ENCODE data around the gene OVOL2.
"Not testable (repeated sequence)": the region's sequence is repeated elsewhere in the genome, so short reads cannot be mapped to it uniquely, and the experiment has no call there.

Gene OVOL2

GRCh38 chr20:18088841-18089240 is 31.1 kb upstream of the OVOL2 start:
- H3K27ac ChIP-seq (ENCODE audit: low read depth, low read length); H3K9me3 ChIP-seq (ENCODE audit: control insufficient read depth in 1 of 2, low read length in 2 of 2); H3K27me3 ChIP-seq (ENCODE audit: control insufficient read depth in 1 of 2, insufficient read depth in 2 of 2, low read length in 2 of 2); H3K4me1 ChIP-seq (ENCODE audit: control insufficient read depth in 1 of 2, insufficient read depth in 2 of 2, low read length in 2 of 2); H3K36me3 ChIP-seq (ENCODE audit: control insufficient read depth in 1 of 2, insufficient read depth in 2 of 2, low read length in 2 of 2); H3K4me3 ChIP-seq (ENCODE audit: low read depth in 1 of 2, low read length in 2 of 2); H3K9ac ChIP-seq (ENCODE audit: low read depth in 1 of 2, low read length in 2 of 2): not testable (repeated sequence)

DNA sequence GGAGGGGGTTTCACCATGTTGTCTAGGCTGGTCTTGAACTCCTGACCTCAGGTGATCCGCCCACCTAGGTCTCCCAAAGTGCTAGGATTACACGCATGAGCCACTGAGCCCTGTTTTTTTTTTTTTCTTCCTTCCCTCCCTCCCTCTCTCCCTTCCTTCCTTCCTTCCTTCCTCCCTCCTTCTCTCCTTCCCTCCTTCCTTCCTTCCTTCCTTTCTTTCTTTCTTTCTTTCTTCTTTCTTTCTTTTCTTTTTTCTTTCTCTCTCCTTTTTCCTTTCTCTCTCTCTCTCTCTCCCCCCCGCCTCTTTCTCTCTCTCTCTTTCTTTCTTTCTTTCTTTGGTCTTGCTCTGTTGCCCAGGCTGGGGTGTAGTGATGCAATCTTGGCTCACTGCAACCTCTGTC is 30.6 kb upstream of the OVOL2 start:
- H3K36me3 ChIP-seq (ENCODE audit: control insufficient read depth in 1 of 2, insufficient read depth in 2 of 2, low read length in 2 of 2); H3K27me3 ChIP-seq (ENCODE audit: control insufficient read depth in 1 of 2, insufficient read depth in 2 of 2, low read length in 2 of 2); H3K9me3 ChIP-seq (ENCODE audit: control insufficient read depth in 1 of 2, low read length in 2 of 2); H3K27ac ChIP-seq (ENCODE audit: low read depth, low read length); H3K9ac ChIP-seq (ENCODE audit: low read depth in 1 of 2, low read length in 2 of 2); H3K4me1 ChIP-seq (ENCODE audit: control insufficient read depth in 1 of 2, insufficient read depth in 2 of 2, low read length in 2 of 2); H3K4me3 ChIP-seq (ENCODE audit: low read depth in 1 of 2, low read length in 2 of 2): not testable (repeated sequence)

- no peak overlapping the region for H3K4me3 ChIP-seq (ENCODE audit: low read depth in 1 of 2, low read length in 2 of 2)
- H3K9me3 ChIP-seq (ENCODE audit: control insufficient read depth in 1 of 2, low read length in 2 of 2) = no peaks in the 10 kb centered on the region
- H3K27ac ChIP-seq (ENCODE audit: low read depth, low read length) = no peak overlapping the region
- H3K36me3 ChIP-seq (ENCODE audit: control insufficient read depth in 1 of 2, insufficient read depth in 2 of 2, low read length in 2 of 2) = no peaks in the 10 kb centered on the region
- no peaks in the 10 kb centered on the region for H3K27me3 ChIP-seq (ENCODE audit: control insufficient read depth in 1 of 2, insufficient read depth in 2 of 2, low read length in 2 of 2)
- H3K9ac ChIP-seq (ENCODE audit: low read depth in 1 of 2, low read length in 2 of 2) = no peak overlapping the region
- peaks cover 0 to 2% of the 10 kb centered on the region in 2 donors for H3K4me1 ChIP-seq (ENCODE audit: control insufficient read depth in 1 of 2, insufficient read depth in 2 of 2, low read length in 2 of 2)
These were observed 29.3 kb upstream of the OVOL2 start for GRCh38 chr20:18087054-18087453.

DNA sequence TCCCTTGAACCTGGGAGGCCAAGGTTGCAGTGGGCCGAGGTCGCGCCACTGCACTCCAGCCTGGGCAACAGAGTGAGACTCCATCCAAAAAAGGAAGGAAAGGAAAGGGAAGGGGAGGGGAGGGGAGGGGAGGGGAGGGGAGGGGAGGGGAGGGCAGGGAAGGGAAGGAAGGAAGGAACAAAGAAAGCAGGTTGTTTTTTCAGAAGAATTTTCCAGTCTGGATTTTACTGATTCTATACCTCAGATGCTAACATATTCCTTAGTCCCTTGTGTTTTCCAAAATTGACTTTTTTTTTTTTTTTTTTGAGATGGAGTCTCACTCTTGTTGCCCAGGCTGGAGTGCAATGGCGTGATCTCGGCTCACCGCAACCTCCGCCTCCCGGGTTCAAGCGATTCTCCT is 23.1 kb upstream of the OVOL2 start:
- H3K9ac ChIP-seq (ENCODE audit: low read depth in 1 of 2, low read length in 2 of 2); H3K27ac ChIP-seq (ENCODE audit: low read depth, low read length); H3K4me3 ChIP-seq (ENCODE audit: low read depth in 1 of 2, low read length in 2 of 2); H3K36me3 ChIP-seq (ENCODE audit: control insufficient read depth in 1 of 2, insufficient read depth in 2 of 2, low read length in 2 of 2); H3K9me3 ChIP-seq (ENCODE audit: control insufficient read depth in 1 of 2, low read length in 2 of 2); H3K27me3 ChIP-seq (ENCODE audit: control insufficient read depth in 1 of 2, insufficient read depth in 2 of 2, low read length in 2 of 2): not testable (repeated sequence)
- peaks cover 11 to 15% of the 10 kb centered on the region in 2 donors for H3K4me1 ChIP-seq (ENCODE audit: control insufficient read depth in 1 of 2, insufficient read depth in 2 of 2, low read length in 2 of 2)

DNA sequence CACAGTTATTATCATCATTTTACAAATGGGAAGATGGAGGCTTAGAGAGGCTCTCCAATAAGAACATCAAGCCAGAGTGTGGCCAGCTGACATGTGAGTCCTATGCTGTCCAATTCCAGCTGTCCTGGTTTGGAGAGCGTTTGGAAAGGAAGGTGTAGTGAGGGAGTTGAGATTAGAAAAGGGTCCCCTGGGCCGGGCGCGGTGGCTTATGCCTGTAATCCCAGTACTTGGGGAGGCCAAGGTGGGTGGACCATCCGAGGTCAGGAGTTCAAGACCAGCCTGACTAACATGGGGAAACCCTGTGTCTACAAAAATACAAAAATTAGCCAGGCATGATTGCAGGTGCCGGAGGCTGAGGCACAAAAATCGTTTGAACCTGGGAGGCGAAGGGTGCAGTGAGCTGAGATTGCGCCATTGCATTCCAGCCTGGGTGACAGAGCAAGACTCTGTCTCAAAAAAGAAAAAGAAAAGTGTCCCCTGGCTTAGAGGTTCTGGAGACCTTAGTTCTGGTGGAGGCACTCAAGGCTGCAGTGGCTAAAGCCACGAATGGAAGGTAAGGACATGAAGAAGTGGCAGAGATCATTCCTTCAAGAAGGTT is 22.1 kb upstream of the OVOL2 start:
- peaks cover 11 to 17% of the 10 kb centered on the region in 2 donors for H3K4me1 ChIP-seq (ENCODE audit: control insufficient read depth in 1 of 2, insufficient read depth in 2 of 2, low read length in 2 of 2)
- H3K9ac ChIP-seq (ENCODE audit: low read depth in 1 of 2, low read length in 2 of 2) = no peak overlapping the region
- H3K9me3 ChIP-seq (ENCODE audit: control insufficient read depth in 1 of 2, low read length in 2 of 2) = no peaks in the 10 kb centered on the region
- no peaks in the 10 kb centered on the region for H3K27me3 ChIP-seq (ENCODE audit: control insufficient read depth in 1 of 2, insufficient read depth in 2 of 2, low read length in 2 of 2)
- no peak overlapping the region for H3K27ac ChIP-seq (ENCODE audit: low read depth, low read length)
- no peak overlapping the region for H3K4me3 ChIP-seq (ENCODE audit: low read depth in 1 of 2, low read length in 2 of 2)
- no peaks in the 10 kb centered on the region for H3K36me3 ChIP-seq (ENCODE audit: control insufficient read depth in 1 of 2, insufficient read depth in 2 of 2, low read length in 2 of 2)

DNA sequence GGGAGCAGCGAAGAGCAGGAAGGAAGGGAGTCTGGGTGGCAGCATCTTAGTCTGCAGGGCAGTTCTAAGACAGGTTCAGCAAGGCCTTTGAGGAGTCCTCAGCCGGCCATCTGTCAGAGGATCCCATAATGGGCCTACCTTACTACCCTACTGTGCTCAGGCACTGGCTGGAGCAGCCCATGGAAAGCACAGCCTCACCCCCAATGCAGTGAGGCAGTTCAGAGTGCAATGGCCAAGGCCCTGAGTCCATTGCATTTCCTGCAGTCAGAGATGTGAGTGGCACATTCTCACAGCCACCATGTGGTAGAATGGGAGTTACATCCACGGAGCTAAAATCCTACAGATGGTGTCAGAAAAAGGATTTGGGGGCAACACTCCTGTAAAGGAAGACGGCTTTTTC is 19.4 kb upstream of the OVOL2 start:
- Histone ChIP-seq H3K4me1 (ENCODE audit: control insufficient read depth in 1 of 2, insufficient read depth in 2 of 2, low read length in 2 of 2) (peaks cover 11 to 17% of the 10 kb centered on the region in 2 donors), H3K4me3 (ENCODE audit: low read depth in 1 of 2, low read length in 2 of 2) (no peak overlapping the region), H3K36me3 (ENCODE audit: control insufficient read depth in 1 of 2, insufficient read depth in 2 of 2, low read length in 2 of 2) (no peaks in the 10 kb centered on the region), H3K27me3 (ENCODE audit: control insufficient read depth in 1 of 2, insufficient read depth in 2 of 2, low read length in 2 of 2) (no peaks in the 10 kb centered on the region), H3K9ac (ENCODE audit: low read depth in 1 of 2, low read length in 2 of 2) (no peak overlapping the region), H3K9me3 (ENCODE audit: control insufficient read depth in 1 of 2, low read length in 2 of 2) (no peaks in the 10 kb centered on the region), H3K27ac (ENCODE audit: low read depth, low read length) (no peak overlapping the region)

GRCh38 chr20:18072532-18072931 is 14.8 kb upstream of the OVOL2 start:
- Histone ChIP-seq H3K9ac (ENCODE audit: low read depth in 1 of 2, low read length in 2 of 2) (no peak overlapping the region), H3K4me1 (ENCODE audit: control insufficient read depth in 1 of 2, insufficient read depth in 2 of 2, low read length in 2 of 2) (peaks cover 11 to 17% of the 10 kb centered on the region in 2 donors), H3K36me3 (ENCODE audit: control insufficient read depth in 1 of 2, insufficient read depth in 2 of 2, low read length in 2 of 2) (no peaks in the 10 kb centered on the region), H3K9me3 (ENCODE audit: control insufficient read depth in 1 of 2, low read length in 2 of 2) (no peaks in the 10 kb centered on the region), H3K27ac (ENCODE audit: low read depth, low read length) (no peak overlapping the region), H3K4me3 (ENCODE audit: low read depth in 1 of 2, low read length in 2 of 2) (no peak overlapping the region), H3K27me3 (ENCODE audit: control insufficient read depth in 1 of 2, insufficient read depth in 2 of 2, low read length in 2 of 2) (no peaks in the 10 kb centered on the region)

- Histone ChIP-seq H3K9ac (ENCODE audit: low read depth in 1 of 2, low read length in 2 of 2) (no peak overlapping the region), H3K4me3 (ENCODE audit: low read depth in 1 of 2, low read length in 2 of 2) (no peak overlapping the region), H3K36me3 (ENCODE audit: control insufficient read depth in 1 of 2, insufficient read depth in 2 of 2, low read length in 2 of 2) (no peaks in the 10 kb centered on the region), H3K4me1 (ENCODE audit: control insufficient read depth in 1 of 2, insufficient read depth in 2 of 2, low read length in 2 of 2) (peaks cover 0 to 4% of the 10 kb centered on the region in 2 donors), H3K9me3 (ENCODE audit: control insufficient read depth in 1 of 2, low read length in 2 of 2) (no peaks in the 10 kb centered on the region), H3K27me3 (ENCODE audit: control insufficient read depth in 1 of 2, insufficient read depth in 2 of 2, low read length in 2 of 2) (no peaks in the 10 kb centered on the region), H3K27ac (ENCODE audit: low read depth, low read length) (no peak overlapping the region)
These were observed 9.0 kb upstream of the OVOL2 start for GRCh38 chr20:18066421-18067333.

GRCh38 chr20:18063676-18064075 is 6.0 kb upstream of the OVOL2 start:
- no peak overlapping the region for H3K27ac ChIP-seq (ENCODE audit: low read depth, low read length)
- H3K9me3 ChIP-seq (ENCODE audit: control insufficient read depth in 1 of 2, low read length in 2 of 2) = no peaks in the 10 kb centered on the region
- peaks cover 2 to 5% of the 10 kb centered on the region in 2 donors for H3K4me1 ChIP-seq (ENCODE audit: control insufficient read depth in 1 of 2, insufficient read depth in 2 of 2, low read length in 2 of 2)
- H3K9ac ChIP-seq (ENCODE audit: low read depth in 1 of 2, low read length in 2 of 2) = no peak overlapping the region
- H3K27me3 ChIP-seq (ENCODE audit: control insufficient read depth in 1 of 2, insufficient read depth in 2 of 2, low read length in 2 of 2) = peaks cover 4% of the 10 kb centered on the region in 2 donors
- no peaks in the 10 kb centered on the region for H3K36me3 ChIP-seq (ENCODE audit: control insufficient read depth in 1 of 2, insufficient read depth in 2 of 2, low read length in 2 of 2)
- no peak overlapping the region for H3K4me3 ChIP-seq (ENCODE audit: low read depth in 1 of 2, low read length in 2 of 2)

DNA sequence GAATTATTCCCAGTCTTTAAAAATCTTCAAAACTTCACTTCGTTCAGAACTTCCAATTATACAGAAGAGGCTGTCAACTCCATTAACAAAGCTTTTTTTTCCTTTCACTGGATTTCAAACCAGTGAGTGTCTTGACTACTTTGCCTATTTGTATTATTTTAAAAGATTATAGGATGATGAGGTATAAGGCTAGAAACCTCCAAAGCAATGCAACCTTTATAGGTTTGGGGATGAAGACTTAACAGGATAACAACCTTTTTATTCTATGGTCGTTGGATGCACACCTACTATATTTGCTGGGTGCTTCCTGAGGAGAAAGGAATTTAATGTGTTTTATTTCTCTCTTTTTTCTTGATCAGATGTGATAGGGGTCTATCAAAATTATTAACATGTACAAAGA is 1.9 kb upstream of the OVOL2 start:
- H3K9ac ChIP-seq (ENCODE audit: low read depth in 1 of 2, low read length in 2 of 2) = no peak overlapping the region
- peaks cover 14 to 18% of the 10 kb centered on the region in 2 donors for H3K4me1 ChIP-seq (ENCODE audit: control insufficient read depth in 1 of 2, insufficient read depth in 2 of 2, low read length in 2 of 2)
- no peaks in the 10 kb centered on the region for H3K9me3 ChIP-seq (ENCODE audit: control insufficient read depth in 1 of 2, low read length in 2 of 2)
- H3K36me3 ChIP-seq (ENCODE audit: control insufficient read depth in 1 of 2, insufficient read depth in 2 of 2, low read length in 2 of 2) = no peaks in the 10 kb centered on the region
- peaks cover 14 to 16% of the 10 kb centered on the region in 2 donors for H3K27me3 ChIP-seq (ENCODE audit: control insufficient read depth in 1 of 2, insufficient read depth in 2 of 2, low read length in 2 of 2)
- peak overlapping the region; percentile 64 to 65 for H3K4me3 ChIP-seq (ENCODE audit: low read depth in 1 of 2, low read length in 2 of 2)
- no peak overlapping the region for H3K27ac ChIP-seq (ENCODE audit: low read depth, low read length)
